Activated naive CD8-positive, alpha-beta T cell treated with anti-CD3 and anti-CD28 coated beads, Interleukin-2, amount 50 U/mL, for 24 hours (primary cell): ENCODE data around the gene SORCS2.
A peak's percentile ranks its signal among the peaks of the same experiment; 100 is the strongest.

Experiments
- ATAC-seq: fragments of 150-1000 bp; cut with Tn5 transposase; one replicate; pipeline ENCODE4 v1.10.0; 2021
- DNase-seq: peaks from one replicate; pipeline ENCODE4 v3.0.0; 2021
- H3K27ac Mint-ChIP-seq: one replicate; pipeline ENCODE4 v1.8.0; 2021; ENCODE audit warnings: mild to moderate bottlenecking, mixed read lengths
- H3K27me3 Mint-ChIP-seq: one replicate; pipeline ENCODE4 v1.8.0; 2021; ENCODE audit warnings: mixed read lengths
- H3K36me3 Mint-ChIP-seq: one replicate; pipeline ENCODE4 v1.8.0; 2021; ENCODE audit warnings: low read depth, mixed read lengths
- H3K4me1 Mint-ChIP-seq: one replicate; pipeline ENCODE4 v1.8.0; 2021; ENCODE audit warnings: mixed read lengths
- H3K4me3 Mint-ChIP-seq: one replicate; pipeline ENCODE4 v1.8.0; 2021; ENCODE audit warnings: mild to moderate bottlenecking, moderate library complexity, mixed read lengths
- H3K9me3 Mint-ChIP-seq: one replicate; pipeline ENCODE4 v1.8.0; 2021; ENCODE audit warnings: mixed read lengths

The SORCS2 gene

DNA sequence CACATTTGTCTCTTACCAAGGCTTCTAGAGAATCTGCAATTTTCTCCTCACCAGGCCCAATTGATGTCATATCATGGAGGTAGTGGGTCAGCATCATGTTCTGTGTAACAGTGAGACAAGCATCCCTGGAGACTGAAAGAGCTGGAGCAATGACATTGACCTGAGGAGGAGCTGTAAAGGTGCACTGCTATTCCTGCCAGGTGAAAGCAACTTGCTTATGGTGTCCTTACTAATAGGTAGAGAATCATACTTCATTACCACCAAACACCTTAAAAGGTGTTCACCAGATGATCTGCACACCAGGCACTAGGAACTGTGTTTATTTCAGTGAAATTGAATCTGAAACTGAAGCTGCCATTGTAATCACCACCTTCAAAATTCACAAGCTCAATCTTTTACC, 558.6 kb downstream of the SORCS2 start:
- Mint-ChIP-seq H3K4me1 (peaks cover 11% of the 10 kb centered on the region), H3K9me3 (no peaks in the 10 kb centered on the region), H3K36me3 (no peaks in the 10 kb centered on the region), H3K4me3 (no peak overlapping the region), H3K27me3 (no peaks in the 10 kb centered on the region), H3K27ac (no peak overlapping the region)
- ATAC-seq = no peak
- no peak for DNase-seq

DNA sequence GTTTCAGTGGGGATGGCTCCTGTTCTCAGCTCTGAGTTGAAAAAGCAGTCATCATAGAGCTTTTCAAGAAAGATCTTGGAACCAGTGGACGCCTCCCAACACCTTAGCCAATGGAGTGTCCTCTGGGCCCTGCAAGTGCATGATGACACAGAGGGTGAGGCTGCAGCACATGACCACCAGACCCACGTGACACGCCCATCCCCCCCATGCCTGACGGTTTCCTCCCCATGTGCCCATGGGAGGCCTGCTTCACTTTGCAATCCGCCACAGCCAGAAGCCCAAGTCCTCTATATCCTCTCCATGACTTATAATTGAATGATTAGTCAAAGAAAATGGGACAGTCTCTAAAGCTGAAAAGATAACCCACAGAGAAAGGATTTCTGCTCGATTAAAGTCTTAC, 560.3 kb downstream of the SORCS2 start:
- no peaks in the 10 kb centered on the region for H3K9me3 Mint-ChIP-seq
- DNase-seq = no peak
- ATAC-seq = no peak
- H3K4me1 Mint-ChIP-seq = peaks cover 20% of the 10 kb centered on the region
- H3K27me3 Mint-ChIP-seq = no peaks in the 10 kb centered on the region
- H3K36me3 Mint-ChIP-seq = no peaks in the 10 kb centered on the region
- no peak overlapping the region for H3K27ac Mint-ChIP-seq
- H3K4me3 Mint-ChIP-seq = no peak overlapping the region

DNA sequence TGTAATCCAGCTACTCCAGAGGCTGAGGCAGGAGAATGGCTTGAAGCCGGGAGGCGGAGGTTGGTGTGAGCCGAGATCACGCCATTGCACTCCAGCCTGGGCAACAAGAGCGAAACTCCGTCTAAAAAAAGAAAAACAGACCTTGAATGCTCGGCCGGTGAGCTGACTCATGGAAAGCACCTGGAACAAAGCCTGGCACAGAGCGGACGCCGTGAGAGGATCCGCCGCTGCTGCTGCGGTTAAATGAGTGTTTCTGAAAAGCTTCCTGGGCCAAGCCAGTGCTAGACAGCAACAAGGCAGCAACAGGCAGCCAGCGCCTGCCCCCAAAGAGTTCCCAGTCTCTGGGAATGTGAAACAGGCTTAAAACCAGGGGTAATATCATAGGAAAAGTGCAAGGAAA, 560.9 kb downstream of the SORCS2 start:
- H3K9me3 Mint-ChIP-seq = no peaks in the 10 kb centered on the region
- DNase-seq = no peak
- no peak overlapping the region for H3K27ac Mint-ChIP-seq
- H3K4me1 Mint-ChIP-seq = peaks cover 26% of the 10 kb centered on the region
- no peak for ATAC-seq
- no peak overlapping the region for H3K4me3 Mint-ChIP-seq
- H3K36me3 Mint-ChIP-seq = no peaks in the 10 kb centered on the region
- H3K27me3 Mint-ChIP-seq = no peaks in the 10 kb centered on the region

DNA sequence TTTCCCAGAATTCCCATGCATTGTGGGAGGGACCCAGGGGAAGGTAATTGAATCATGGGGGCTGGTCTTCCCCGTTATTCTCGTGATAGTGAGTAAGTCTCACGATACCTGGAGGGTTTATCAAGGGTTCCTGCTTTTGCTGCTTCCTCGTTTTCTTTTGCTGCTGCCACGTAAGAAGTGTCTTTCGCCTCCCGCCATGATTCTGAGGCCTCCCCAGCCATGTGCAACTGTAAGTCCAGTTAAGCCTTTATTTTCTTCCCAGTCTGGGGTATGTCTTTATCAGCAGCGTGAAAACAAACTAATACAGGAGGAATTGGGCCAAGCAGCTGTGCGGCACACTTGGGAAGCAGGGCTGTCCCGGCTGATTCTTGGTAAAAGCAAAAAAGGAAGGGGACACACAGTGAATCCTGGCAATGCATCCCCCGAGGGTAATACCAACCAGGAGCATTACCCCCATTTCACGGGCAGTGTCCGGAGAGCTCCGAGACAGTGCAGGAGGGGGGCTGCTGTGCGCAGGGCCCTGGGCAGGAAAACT, 561.7 kb downstream of the SORCS2 start:
- no peaks in the 10 kb centered on the region for H3K36me3 Mint-ChIP-seq
- no peaks in the 10 kb centered on the region for H3K9me3 Mint-ChIP-seq
- DNase-seq (no peak), ATAC-seq (no peak)
- peaks cover 32% of the 10 kb centered on the region for H3K4me1 Mint-ChIP-seq
- no peaks in the 10 kb centered on the region for H3K27me3 Mint-ChIP-seq
- no peak overlapping the region for H3K4me3 Mint-ChIP-seq
- no peak overlapping the region for H3K27ac Mint-ChIP-seq

DNA sequence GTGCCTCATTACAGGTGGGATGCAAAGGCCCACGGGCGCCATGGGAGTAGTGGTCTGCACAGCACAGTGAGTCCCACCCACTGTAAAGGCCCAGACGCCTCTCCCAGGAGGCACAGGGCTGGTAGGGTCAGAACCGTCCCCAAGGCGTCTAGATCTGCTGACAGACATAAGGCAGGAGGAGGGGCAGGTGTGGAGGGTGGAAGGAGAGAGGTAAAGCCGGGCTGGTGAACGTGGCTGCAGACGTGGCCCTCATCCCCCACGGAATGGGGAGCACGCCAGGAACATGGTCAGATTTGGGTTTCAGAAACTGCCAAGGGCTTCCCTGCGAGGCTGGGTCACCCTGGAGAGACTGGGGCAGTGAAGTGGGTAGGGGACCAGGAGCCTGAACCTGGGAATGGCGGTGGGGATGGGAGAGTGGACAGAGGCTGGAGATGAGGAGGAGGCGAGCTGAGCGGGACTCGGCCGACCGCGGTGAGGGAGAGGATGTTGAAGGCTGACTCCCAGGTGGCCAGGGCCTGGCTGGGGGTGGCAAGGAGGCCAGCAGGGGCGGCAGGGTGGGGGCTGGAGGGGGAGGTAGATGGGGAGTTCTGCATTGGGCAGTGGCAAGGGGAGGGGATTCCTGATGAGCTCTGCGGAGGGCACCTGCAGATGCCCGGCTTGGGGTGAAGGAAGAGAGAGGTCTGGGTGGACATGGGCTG, 562.4 kb downstream of the SORCS2 start:
- Mint-ChIP-seq H3K27me3 (no peaks in the 10 kb centered on the region), H3K4me1 (peaks cover 34% of the 10 kb centered on the region), H3K36me3 (no peaks in the 10 kb centered on the region), H3K9me3 (no peaks in the 10 kb centered on the region), H3K27ac (no peak overlapping the region), H3K4me3 (no peak overlapping the region)
- ATAC-seq (no peak), DNase-seq (no peak)

DNA sequence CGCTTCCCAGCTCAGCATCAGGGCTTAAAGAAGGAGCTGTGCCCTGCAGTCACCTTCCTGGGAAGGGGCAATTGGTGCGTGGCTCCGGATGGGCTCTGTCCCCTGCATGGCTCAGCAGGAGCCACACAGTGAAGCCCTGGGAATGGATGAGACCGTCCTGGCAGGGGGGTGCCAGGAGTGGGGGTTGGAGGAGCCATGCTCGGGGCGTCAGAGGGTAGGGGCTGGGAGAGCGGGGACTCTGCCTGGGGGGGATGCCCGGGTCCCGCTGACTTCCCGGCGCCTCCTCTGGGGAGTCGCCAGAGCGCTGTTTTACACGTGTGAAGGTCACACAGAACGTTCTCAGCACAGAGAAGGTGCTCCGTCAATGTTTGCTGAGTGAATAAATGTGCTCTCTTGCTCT, 563.2 kb downstream of the SORCS2 start:
- Mint-ChIP-seq H3K4me1 (peaks cover 36% of the 10 kb centered on the region), H3K36me3 (no peaks in the 10 kb centered on the region), H3K27ac (no peak overlapping the region), H3K27me3 (no peaks in the 10 kb centered on the region), H3K4me3 (no peak overlapping the region), H3K9me3 (no peaks in the 10 kb centered on the region)
- ATAC-seq (no peak), DNase-seq (no peak)

DNA sequence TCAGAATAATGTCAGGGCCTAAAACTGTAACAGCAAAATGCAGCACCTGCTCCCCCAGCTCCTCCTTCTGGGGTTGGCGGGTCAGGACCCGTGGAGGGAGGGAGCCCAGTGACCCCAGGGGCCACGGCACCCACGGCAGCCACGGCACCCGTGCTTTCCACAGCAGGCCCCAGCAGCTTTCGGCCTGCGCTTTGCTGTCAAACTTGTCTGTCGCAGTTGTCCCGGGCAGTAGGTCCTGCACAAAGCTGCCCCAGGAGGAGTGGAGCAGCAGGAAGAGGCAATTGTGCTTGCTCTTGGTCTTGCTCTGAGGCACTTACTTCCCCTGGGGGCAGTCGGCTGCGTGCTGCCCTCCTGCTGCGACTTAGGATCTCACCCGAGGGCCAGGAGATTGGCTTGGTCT, 563.7 kb downstream of the SORCS2 start:
- no peaks in the 10 kb centered on the region for H3K27me3 Mint-ChIP-seq
- H3K4me1 Mint-ChIP-seq = peaks cover 36% of the 10 kb centered on the region
- H3K36me3 Mint-ChIP-seq = no peaks in the 10 kb centered on the region
- no peaks in the 10 kb centered on the region for H3K9me3 Mint-ChIP-seq
- no peak overlapping the region for H3K4me3 Mint-ChIP-seq
- DNase-seq (no peak), ATAC-seq (no peak)
- H3K27ac Mint-ChIP-seq = no peak overlapping the region

DNA sequence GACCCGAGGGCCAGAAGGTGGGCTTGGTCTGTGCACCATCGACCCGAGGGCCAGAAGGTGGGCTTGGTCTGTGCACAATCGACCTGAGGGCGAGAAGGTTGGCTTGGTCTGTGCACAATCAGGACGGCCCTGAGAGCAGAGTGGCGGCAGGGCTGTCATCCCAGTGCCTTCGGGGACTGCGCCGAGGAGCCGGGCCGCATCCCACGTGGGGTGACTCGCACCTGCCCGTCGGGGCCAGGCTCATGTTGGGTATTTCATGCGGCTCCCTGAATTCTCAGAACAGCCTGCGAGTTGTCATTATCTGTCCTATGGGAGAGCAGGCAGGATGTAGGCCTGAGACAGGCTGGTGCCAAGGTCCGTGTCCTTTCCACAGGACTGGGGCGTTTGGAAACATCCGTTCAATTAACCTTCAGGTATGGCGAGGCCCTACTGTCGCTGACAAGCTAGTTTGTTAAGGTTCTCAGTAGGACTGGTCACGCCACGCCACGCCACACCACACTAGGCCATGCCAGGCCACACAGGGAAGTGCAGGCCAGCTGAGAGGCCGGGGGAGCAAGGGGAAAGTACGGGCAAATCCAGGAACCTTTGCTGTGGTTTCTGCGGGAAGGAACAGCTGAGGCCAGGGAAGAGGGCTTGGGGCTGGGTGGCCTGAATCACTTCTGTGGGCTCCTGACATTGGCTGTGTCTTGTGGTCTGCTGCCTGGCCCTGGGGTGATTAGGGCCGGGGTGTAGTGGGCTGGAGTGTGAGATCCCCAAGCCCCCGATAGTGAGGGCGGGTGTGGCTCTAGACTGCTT, 564.4 kb downstream of the SORCS2 start:
- no peak overlapping the region for H3K27ac Mint-ChIP-seq
- no peak overlapping the region for H3K4me3 Mint-ChIP-seq
- no peaks in the 10 kb centered on the region for H3K9me3 Mint-ChIP-seq
- H3K4me1 Mint-ChIP-seq = peaks cover 41% of the 10 kb centered on the region
- no peaks in the 10 kb centered on the region for H3K36me3 Mint-ChIP-seq
- DNase-seq (no peak), ATAC-seq (no peak)
- H3K27me3 Mint-ChIP-seq = no peaks in the 10 kb centered on the region

DNA sequence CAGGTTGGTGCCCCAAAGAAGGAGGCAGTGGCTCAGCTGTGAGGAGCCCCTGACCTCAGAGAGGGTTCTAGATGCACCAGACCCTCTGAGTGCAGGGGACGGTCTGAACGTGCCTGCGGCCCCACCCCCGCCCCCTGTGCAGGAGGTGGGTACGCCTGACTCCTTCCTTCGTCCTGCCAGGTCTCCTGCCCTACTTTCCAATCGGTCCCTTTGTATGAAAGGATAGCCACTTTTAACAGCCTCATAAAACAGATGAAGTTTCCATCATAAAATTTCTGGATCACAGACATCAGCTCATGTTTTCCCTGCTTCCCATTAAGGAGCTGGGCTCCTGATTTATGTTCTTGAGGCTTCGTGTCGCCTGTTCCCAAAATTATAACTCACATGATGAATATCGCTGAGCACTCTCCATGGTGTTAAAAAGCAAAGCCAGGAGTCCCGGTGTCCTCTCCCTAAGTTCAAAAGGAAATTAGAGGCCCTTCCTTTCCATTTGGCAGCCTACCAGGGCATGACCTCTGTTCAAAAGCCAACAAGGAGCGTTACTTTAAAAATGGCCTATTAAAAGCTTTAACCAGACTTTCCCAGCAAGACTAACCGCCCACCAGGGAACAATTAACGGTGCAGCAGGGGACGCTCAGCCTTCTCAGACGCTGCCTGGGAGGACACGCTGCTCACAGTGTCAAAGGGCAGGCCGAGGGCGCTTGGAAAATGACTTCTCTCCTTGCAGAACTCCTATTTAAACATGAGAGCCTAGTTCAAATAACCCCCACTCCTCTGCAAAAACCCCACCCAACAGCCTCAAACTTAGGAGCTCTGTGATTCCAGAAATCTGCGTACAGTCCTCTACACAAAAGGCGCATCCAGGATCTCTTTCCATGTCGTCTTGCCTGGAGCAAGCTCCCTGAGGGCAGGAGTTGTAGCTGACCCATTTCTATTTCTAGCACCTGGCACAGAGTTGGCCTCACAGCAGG, 565.4 kb downstream of the SORCS2 start:
- ATAC-seq (no peak), DNase-seq (no peak)
- Mint-ChIP-seq H3K27ac (peak overlapping the region; percentile 70), H3K9me3 (no peaks in the 10 kb centered on the region), H3K4me3 (peak overlapping the region; percentile 40), H3K36me3 (no peaks in the 10 kb centered on the region), H3K27me3 (no peaks in the 10 kb centered on the region), H3K4me1 (peaks cover 44% of the 10 kb centered on the region)

DNA sequence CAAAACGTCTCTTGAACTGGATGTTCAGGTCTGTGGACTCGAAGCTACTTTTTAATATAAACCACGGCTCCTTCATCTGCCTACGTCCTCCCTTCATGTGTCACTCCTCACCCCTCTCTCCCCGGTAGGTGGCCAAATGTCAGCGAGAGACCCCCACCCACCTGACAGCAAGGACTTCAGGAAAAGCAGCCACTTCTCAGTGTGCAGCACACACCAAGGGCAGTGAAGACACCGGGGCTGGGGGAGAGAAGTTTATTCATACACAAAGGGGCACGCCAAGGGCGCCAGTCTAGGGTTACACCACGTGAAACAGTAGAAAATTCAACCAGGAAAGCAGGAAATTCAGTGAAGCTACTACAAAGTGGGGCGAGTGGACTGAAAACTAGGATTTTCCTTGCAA, 566.1 kb downstream of the SORCS2 start:
- no peaks in the 10 kb centered on the region for H3K9me3 Mint-ChIP-seq
- no peak for ATAC-seq
- peak overlapping the region; percentile 40 for H3K4me3 Mint-ChIP-seq

DNA sequence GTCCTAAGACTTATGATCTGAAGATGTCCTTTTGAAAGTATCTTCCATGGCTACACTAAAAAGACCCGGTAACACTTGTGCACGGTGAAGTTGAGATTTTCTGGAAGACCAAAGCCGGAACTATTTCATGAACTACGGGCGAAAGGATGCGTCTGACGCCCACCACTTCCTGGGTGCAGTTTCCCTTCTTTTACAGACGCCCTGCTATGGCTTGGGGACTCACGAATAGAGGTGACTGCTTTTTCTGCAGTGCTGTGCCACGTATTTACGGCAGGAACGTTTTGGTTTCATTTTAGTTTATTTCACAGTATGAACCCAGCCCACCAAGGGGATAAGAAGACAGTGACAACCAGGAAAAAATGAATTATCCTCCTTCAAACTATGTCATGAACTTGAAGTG, 566.9 kb downstream of the SORCS2 start:
- peak; percentile 67 for DNase-seq
- Mint-ChIP-seq H3K27me3 (no peaks in the 10 kb centered on the region), H3K4me1 (peaks cover 44% of the 10 kb centered on the region), H3K4me3 (peak overlapping the region; percentile 75), H3K36me3 (no peaks in the 10 kb centered on the region), H3K27ac (peak overlapping the region; percentile 90), H3K9me3 (no peaks in the 10 kb centered on the region)
- ATAC-seq = peak; percentile 81

More for the DNA sequence above, 566.1 kb downstream of the SORCS2 start:
- Mint-ChIP-seq H3K27ac (peak overlapping the region; percentile 70), H3K4me1 (peaks cover 44% of the 10 kb centered on the region), H3K27me3 (no peaks in the 10 kb centered on the region), H3K36me3 (no peaks in the 10 kb centered on the region)
- no peak for DNase-seq

DNA sequence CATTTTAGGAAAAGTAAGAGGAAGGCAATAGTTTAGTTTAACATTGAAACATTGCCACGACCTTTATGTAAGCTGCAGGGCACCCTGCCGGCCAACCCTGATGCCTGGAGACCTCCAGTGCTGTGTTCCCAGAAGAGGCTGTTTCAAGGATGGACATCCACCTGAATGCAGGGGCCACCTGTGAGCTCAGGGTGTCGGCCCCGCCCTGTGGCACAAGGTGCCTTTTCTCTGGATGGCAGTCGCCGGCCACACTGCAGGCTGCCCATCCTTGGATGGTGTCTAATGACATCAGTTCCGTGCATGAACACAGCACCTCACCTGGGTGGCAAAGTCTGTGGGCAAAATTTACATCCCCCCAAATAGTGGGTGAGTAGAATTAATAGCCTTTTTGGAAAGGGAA, 567.3 kb downstream of the SORCS2 start:
- H3K4me3 Mint-ChIP-seq = peak overlapping the region; percentile 75
- H3K4me1 Mint-ChIP-seq = peaks cover 44% of the 10 kb centered on the region
- H3K27ac Mint-ChIP-seq = peak overlapping the region; percentile 90
- H3K9me3 Mint-ChIP-seq = no peaks in the 10 kb centered on the region
- no peaks in the 10 kb centered on the region for H3K36me3 Mint-ChIP-seq
- DNase-seq (no peak), ATAC-seq (peak; percentile 2)
- H3K27me3 Mint-ChIP-seq = no peaks in the 10 kb centered on the region

DNA sequence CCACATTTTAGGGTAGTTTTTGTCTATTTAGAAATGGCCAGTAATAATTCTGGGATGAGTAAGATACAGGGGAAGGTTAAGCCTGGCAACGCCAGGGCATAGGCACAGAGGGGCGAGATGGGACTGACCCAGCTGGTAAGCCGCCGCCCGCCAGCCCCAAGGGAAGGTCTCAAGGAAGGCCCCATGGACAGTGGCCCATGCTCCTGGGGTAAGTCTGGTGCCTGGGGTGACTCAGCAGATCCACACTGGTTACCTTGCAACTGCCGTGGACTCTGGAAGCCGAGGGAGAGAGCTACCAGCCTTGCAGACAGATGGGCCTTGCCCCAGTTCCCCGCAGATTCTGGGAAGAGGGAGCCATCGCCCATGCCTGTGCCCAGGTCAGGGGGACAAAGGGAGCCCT, 567.9 kb downstream of the SORCS2 start:
- no peaks in the 10 kb centered on the region for H3K9me3 Mint-ChIP-seq
- H3K4me1 Mint-ChIP-seq = peaks cover 44% of the 10 kb centered on the region
- no peaks in the 10 kb centered on the region for H3K27me3 Mint-ChIP-seq
- H3K4me3 Mint-ChIP-seq = peak overlapping the region; percentile 75
- H3K36me3 Mint-ChIP-seq = no peaks in the 10 kb centered on the region
- ATAC-seq = no peak
- H3K27ac Mint-ChIP-seq = peak overlapping the region; percentile 90
- no peak for DNase-seq

DNA sequence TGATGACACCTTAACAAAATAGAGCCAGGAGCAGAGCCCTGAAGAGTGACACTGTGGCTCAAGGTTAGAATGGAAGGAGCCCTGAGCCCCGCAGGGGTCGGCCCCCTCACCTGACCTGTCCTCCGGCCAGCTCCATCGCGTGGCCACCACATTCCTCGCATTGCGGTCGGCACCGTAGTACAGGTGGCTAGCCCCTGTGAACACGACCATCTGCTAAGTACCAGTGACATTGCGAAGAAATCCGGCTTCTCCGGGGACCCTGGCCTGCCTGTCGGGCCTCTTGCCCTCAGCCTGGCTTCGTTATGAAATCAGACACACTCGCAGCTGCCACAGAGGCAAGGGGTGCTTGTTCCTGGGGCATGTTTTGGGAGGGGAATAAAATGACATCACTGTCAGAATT, 568.4 kb downstream of the SORCS2 start:
- Mint-ChIP-seq H3K4me1 (peaks cover 44% of the 10 kb centered on the region), H3K27ac (no peak overlapping the region), H3K4me3 (no peak overlapping the region), H3K27me3 (no peaks in the 10 kb centered on the region), H3K36me3 (no peaks in the 10 kb centered on the region), H3K9me3 (no peaks in the 10 kb centered on the region)
- ATAC-seq = no peak
- no peak for DNase-seq
